SHP77 (cell line): ENCODE results near the gene PIK3C2A.
A peak's percentile ranks its signal among the peaks of the same experiment; 100 is the strongest.
"Not testable (repeated sequence)": the region's sequence is repeated elsewhere in the genome, so short reads cannot be mapped to it uniquely, and the experiment has no call there.

Source experiments
- DNase-seq, 2 experiments: peaks; one replicate each; lab custom pipeline; 2025; lab: John Stamatoyannopoulos, UW

PIK3C2A gene

GRCh38 chr11:17207317-17208256 lies at the start of gene PIK3C2A:
Gene PIK3C2A, minus strand, starts transcription at chr11:17207986. Its CDS starts 38,245 bp downstream, at chr11:17169741.
- DNase-seq, result peak; percentile 74 to 84

- DNase-seq, result no peak
Observed at GRCh38 chr11:17257196-17257595, 49.4 kb upstream of the PIK3C2A start.

- no peak for DNase-seq
Observed at GRCh38 chr11:17256512-17256911, 48.7 kb upstream of the PIK3C2A start.

- DNase-seq, result no peak
Observed at GRCh38 chr11:17252704-17253103, 44.9 kb upstream of the PIK3C2A start.

- no peak for DNase-seq
Observed at GRCh38 chr11:17250561-17251350, 43.0 kb upstream of the PIK3C2A start.

- DNase-seq, result no peak
Observed at GRCh38 chr11:17244046-17244445, 36.3 kb upstream of the PIK3C2A start.

GRCh38 chr11:17242954-17243353 lies 35.2 kb upstream of the PIK3C2A start:
- DNase-seq, result not testable (repeated sequence)

GRCh38 chr11:17240780-17241179 lies 33.0 kb upstream of the PIK3C2A start:
- no peak for DNase-seq

- DNase-seq, result not testable (repeated sequence)
Observed at GRCh38 chr11:17239927-17240326, 32.1 kb upstream of the PIK3C2A start.

GRCh38 chr11:17238377-17238776 lies 30.6 kb upstream of the PIK3C2A start:
- DNase-seq, result no peak

- DNase-seq, result no peak
Observed at GRCh38 chr11:17233101-17233500, 25.3 kb upstream of the PIK3C2A start.

GRCh38 chr11:17230867-17231851 lies 23.4 kb upstream of the PIK3C2A start:
- DNase-seq, result no peak

GRCh38 chr11:17229481-17230152 lies 21.8 kb upstream of the PIK3C2A start:
- DNase-seq, result no peak

- DNase-seq, result not testable (repeated sequence)
Observed at GRCh38 chr11:17228186-17228925, 20.6 kb upstream of the PIK3C2A start.

- DNase-seq, result no peak
Observed at GRCh38 chr11:17224727-17225126, 16.9 kb upstream of the PIK3C2A start.

GRCh38 chr11:17221968-17222367 lies 14.2 kb upstream of the PIK3C2A start:
- no peak for DNase-seq

- DNase-seq, result no peak
Observed at GRCh38 chr11:17219016-17219415, 11.2 kb upstream of the PIK3C2A start.

GRCh38 chr11:17218403-17218802 lies 10.6 kb upstream of the PIK3C2A start:
- no peak for DNase-seq

- no peak for DNase-seq
Observed at GRCh38 chr11:17217401-17217800, 9.6 kb upstream of the PIK3C2A start.

GRCh38 chr11:17214338-17214737 lies 6.6 kb upstream of the PIK3C2A start:
- DNase-seq, result no peak
